Measurements from ENCODE around the gene CDC42EP1. TPM values are rescaled to one million over a fixed set of nuclear protein-coding genes. Genes with fewer than 3 reads are reported as not detected.
"Not testable (repeated sequence)": the region's sequence is repeated elsewhere in the genome, so short reads cannot be mapped to it uniquely, and the experiment has no call there.

The CDC42EP1 gene
- total and polyA plus RNA-seq, 2 donors, result 6.6 to 34.5 TPM

DNA sequence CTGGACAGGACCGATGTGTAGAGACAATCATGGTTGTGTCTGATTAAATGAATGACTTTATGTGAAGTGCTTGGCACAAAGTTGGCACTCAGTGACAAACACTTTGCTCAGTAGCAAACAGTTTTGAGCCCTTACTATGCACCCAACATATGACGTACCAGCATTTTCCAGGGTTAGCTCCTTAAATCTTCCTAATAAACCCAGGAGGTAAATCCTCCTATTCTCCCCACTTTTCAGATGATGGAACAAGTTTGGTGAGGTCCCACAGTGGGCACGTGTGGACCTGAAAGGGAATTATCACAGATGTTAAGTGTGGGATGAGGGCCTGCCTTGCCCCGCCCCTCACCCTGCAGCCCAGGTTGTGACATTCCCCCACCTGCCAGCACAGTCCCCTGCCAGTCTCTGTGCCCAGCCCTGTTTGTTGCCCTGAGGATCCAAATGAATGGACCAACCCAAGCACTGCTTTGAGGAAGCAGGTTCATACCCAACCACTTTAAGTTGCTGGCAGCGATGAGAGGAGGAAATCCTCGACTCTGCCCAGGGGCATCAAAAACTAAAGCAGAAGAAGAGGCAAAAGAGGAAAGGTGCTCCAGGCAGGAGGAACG is 34.4 kb upstream of the CDC42EP1 start:
- Histone ChIP-seq H3K36me3 (ENCODE audit: insufficient read depth) (no peaks in the 10 kb centered on the region), H3K4me1 (ENCODE audit: insufficient read depth) (no peaks in the 10 kb centered on the region), H3K4me3 (ENCODE audit: low read depth, low read length) (no peak overlapping the region), H3K27ac (ENCODE audit: low read depth) (no peak overlapping the region)
- DNase-seq (ENCODE audit: extremely low spot score), result no peak
- 78% methylated on average over 7 of the region's 7 CpGs for WGBS

DNA sequence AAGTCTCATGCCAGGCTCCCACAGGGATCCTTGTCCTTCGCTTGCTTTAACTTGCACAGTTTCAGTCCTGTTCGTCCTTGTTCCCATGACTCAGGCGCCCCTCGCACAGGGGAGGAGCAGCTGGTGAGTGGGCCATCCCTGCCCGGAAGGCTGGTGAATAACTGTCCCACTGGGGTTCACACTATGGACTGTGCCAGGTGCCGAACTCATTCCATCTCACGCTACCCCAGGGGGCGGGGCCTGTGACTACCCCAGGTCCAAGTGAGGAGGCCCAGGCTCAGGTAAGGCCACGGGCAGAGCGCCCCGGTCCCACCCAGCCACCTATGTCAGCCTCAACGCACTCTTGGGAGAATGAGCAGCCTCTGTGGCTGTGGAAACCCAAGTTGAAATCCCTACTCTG is 33.9 kb upstream of the CDC42EP1 start:
- no peak overlapping the region for H3K4me3 ChIP-seq (ENCODE audit: low read depth, low read length)
- no peak for DNase-seq (ENCODE audit: extremely low spot score)

DNA sequence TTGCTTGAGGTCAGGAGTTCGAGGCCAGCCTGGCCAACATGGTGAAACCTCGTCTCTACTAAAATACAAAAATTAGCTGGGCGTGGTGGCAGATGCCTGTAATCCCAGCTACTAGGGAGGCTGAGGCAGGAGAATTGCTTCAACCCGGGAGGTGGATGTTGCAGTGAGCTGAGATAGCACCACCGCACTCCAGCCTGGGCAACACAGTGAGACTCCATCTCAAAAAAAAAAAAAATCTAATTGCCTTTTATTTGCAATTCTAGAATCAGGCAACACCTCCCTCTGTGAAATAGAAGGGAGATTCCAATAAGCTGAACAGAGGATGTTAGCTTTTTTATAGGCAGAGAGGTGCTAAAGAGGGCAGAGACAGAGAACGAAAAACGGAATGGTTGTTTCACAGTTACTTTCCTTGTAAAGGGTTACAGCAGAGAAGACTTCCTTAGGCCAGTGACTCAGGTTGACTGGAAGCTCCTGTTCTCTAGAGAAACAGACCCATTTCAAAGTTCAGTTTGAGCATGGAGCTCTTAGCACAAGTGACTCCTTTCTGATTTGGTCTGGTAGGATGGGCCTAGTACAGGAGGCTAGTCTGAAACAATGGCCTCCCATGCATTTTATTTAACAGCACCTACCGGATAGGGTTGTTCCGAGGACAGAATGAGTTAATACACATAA is 33.1 kb upstream of the CDC42EP1 start:
- not testable (repeated sequence) for H3K4me3 ChIP-seq (ENCODE audit: low read depth, low read length); H3K27ac ChIP-seq (ENCODE audit: low read depth); H3K36me3 ChIP-seq (ENCODE audit: insufficient read depth); H3K4me1 ChIP-seq (ENCODE audit: insufficient read depth); DNase-seq (ENCODE audit: extremely low spot score)
- WGBS, result 94% methylated on average over 9 of the region's 9 CpGs

More for the DNA sequence above, 33.9 kb upstream of the CDC42EP1 start:
- no peaks in the 10 kb centered on the region for H3K36me3 ChIP-seq (ENCODE audit: insufficient read depth)
- no peak overlapping the region for H3K27ac ChIP-seq (ENCODE audit: low read depth)
- 80% methylated on average over 12 of the region's 12 CpGs for WGBS
- H3K4me1 ChIP-seq (ENCODE audit: insufficient read depth), result no peaks in the 10 kb centered on the region

DNA sequence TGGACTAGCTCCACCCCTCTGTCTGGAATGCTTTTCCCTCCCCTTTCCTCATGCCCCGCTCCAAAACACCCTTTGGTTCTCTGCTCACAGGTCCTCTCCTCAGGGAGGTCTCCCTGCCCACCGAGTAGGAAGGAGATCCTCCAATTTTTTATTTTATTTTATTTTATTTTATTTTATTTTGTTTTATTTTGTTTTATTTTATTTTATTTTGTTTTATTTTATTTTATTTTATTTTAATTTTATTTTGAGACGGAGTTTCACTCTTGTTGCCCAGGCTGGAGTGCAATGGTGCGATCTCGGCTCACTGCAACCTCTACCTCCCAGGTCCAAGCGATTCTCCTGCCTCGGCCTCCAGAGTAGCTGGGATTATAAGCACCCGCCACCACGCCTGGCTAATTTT is 32.3 kb upstream of the CDC42EP1 start:
- not testable (repeated sequence) for H3K27ac ChIP-seq (ENCODE audit: low read depth); H3K36me3 ChIP-seq (ENCODE audit: insufficient read depth); DNase-seq (ENCODE audit: extremely low spot score); H3K4me1 ChIP-seq (ENCODE audit: insufficient read depth); H3K4me3 ChIP-seq (ENCODE audit: low read depth, low read length)
- 91% methylated on average over 9 of the region's 9 CpGs for WGBS

DNA sequence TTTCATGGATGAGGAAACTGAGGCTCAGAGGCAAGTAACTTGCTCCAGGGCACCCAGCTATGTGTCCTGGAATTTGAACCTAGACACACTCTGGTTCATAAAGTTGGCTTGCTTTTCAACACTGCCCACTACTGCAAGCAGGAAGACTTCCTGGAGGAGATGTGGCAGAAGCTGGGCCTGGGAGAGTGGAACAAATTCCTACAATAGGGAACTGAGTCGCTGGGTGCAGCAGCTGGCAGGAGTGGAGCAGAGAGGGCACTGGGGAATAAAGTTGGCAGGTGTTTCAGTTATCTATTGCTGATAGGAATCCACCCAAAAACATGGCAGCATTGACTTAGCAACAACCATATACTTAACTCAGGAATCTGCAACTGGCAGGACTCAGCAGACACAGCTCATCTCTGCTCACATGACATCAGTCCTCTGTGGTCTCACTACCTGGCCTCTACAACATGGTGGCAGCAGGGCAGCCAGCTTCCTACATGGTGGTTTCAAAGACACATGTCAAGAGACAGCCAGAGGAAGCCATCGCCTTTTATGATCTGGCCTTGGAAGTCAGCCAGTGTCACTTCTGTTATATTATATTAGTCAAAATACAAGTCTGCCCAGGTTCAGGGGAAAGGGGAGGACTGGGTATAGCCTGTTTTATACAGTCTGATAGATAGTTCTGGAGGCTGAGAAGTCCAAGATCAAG is 30.5 kb upstream of the CDC42EP1 start:
- Histone ChIP-seq H3K4me1 (ENCODE audit: insufficient read depth) (no peaks in the 10 kb centered on the region), H3K36me3 (ENCODE audit: insufficient read depth) (no peaks in the 10 kb centered on the region), H3K4me3 (ENCODE audit: low read depth, low read length) (no peak overlapping the region), H3K27ac (ENCODE audit: low read depth) (no peak overlapping the region)
- WGBS, result 76% methylated on average over 2 of the region's 2 CpGs
- no peak for DNase-seq (ENCODE audit: extremely low spot score)

DNA sequence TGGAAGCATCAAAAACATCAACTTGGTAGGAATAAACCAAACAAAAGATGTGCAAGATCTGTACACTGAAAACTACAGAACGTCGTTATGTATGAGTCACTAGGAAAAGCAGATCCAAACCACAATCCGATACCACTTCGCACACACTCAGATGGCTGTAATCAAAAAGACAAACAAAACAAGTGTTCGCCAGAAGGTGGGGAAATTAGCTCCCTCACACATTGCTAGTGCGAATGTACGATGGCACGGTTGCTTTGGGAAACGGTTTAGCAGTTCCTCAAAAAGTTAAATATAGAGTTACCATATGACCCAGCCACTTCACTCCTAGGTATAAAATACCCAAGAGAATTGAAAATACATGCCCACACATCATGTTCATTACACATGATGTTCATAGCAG is 26.3 kb upstream of the CDC42EP1 start:
- no peak overlapping the region for H3K27ac ChIP-seq (ENCODE audit: low read depth)
- H3K4me3 ChIP-seq (ENCODE audit: low read depth, low read length), result no peak overlapping the region
- DNase-seq (ENCODE audit: extremely low spot score), result no peak
- no peaks in the 10 kb centered on the region for H3K4me1 ChIP-seq (ENCODE audit: insufficient read depth)
- no peaks in the 10 kb centered on the region for H3K36me3 ChIP-seq (ENCODE audit: insufficient read depth)
- WGBS, result 45% methylated on average over 9 of the region's 9 CpGs

DNA sequence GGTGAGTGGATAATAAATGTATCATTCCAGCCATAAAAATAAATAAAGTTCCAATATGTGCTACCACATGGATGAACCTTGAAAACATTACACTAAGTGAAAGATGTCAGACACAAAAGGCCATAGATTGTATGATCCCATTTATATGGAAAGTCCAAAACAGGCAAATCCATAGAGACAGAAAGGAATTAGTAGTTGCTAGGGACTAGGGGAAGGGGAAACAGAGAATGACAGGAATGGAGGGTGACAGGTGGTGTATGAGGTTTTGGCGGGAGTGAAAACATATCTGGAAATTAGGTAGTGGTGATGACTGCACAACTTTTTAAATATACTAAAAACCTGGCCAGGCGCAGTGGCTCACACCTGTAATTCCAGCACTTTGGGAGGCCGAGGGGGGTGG is 25.8 kb upstream of the CDC42EP1 start:
- DNase-seq (ENCODE audit: extremely low spot score), result no peak
- no peak overlapping the region for H3K4me3 ChIP-seq (ENCODE audit: low read depth, low read length)
- no peaks in the 10 kb centered on the region for H3K4me1 ChIP-seq (ENCODE audit: insufficient read depth)
- no peaks in the 10 kb centered on the region for H3K36me3 ChIP-seq (ENCODE audit: insufficient read depth)
- no peak overlapping the region for H3K27ac ChIP-seq (ENCODE audit: low read depth)
- WGBS, result 89% methylated on average over 3 of the region's 3 CpGs

DNA sequence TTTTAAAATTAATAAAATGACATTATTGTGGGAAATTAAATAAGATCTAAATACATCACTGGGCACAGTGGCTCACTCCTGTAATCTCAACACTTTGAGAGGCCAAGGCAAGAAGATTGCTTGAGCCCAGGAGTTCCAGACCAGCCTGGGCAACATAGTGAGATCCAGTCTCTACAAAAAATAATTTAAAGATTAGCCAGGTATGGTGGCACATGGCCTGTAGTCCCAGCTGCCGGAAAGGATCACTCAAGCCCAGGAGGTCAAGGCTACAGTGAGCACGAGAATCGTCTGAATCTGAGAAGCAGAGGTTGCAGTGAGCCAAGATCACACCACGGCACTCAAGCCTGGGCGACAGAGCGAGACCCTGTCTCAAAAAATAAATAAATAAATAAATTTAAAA is 25.1 kb upstream of the CDC42EP1 start:
- DNase-seq (ENCODE audit: extremely low spot score), result no peak
- no peak overlapping the region for H3K4me3 ChIP-seq (ENCODE audit: low read depth, low read length)
- no peaks in the 10 kb centered on the region for H3K4me1 ChIP-seq (ENCODE audit: insufficient read depth)
- H3K27ac ChIP-seq (ENCODE audit: low read depth), result no peak overlapping the region
- no peaks in the 10 kb centered on the region for H3K36me3 ChIP-seq (ENCODE audit: insufficient read depth)
- WGBS, result 91% methylated on average over 6 of the region's 6 CpGs

DNA sequence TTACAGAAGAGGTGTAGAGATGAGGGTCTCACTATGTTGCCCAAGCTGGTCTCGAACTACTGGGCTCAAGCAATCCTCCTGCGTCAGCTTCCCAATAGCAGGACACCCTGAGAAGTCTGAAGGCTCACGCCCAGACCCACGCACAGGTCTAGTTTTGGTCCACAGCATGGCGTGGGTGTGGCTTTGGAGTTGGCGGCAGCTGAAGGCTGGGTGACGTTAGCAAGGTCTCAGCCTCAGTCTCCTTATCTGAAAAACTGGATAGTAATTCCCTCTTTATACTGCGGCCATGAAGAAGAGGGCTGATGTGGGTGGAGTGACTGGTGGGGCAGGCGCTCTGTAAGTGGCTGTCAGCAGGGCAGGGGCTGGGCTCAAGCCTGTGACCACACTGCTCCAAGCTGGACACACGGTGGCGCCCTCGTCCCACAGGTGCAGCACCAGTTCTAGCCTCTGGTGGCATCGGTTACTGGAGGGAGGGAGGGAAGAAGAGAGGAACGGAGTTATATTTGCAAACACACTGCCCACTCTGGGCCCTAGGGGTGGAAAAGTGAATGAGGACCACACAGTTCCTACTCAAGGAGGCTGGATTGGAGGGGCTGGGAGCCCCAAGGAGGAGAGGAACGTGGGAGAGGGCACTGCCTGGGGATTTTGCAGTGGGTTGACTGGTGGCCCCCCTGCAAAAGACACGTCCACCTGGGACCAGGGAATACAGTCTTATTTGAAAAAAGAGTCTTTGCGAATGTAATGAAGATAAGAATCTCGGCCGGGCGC is 21.5 kb upstream of the CDC42EP1 start:
- Histone ChIP-seq H3K27ac (ENCODE audit: low read depth) (no peak overlapping the region), H3K36me3 (ENCODE audit: insufficient read depth) (no peaks in the 10 kb centered on the region), H3K4me1 (ENCODE audit: insufficient read depth) (no peaks in the 10 kb centered on the region), H3K4me3 (ENCODE audit: low read depth, low read length) (no peak overlapping the region)
- WGBS, result 17% methylated on average over 20 of the region's 20 CpGs
- peak; percentile 81 for DNase-seq (ENCODE audit: extremely low spot score)

DNA sequence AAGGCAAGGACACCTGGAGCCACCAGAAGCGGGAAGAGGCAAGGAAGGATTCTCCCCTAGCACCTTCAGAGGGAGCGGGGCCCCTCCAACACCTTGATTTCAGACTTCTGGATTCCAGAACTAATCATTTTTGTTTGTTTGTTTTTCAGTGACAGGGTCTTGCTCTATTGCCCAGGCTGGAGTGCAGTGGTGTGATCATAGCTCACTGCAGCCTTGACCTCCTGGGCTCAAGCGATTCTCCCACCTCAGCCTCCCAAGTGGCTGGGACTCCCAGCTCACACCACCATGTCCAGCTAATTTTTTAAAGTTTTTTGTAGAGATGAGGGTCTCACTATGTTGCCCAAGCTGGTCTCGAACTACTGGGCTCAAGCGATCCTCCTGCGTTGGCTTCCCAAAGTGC is 20.5 kb upstream of the CDC42EP1 start:
- not testable (repeated sequence) for H3K4me3 ChIP-seq (ENCODE audit: low read depth, low read length); H3K36me3 ChIP-seq (ENCODE audit: insufficient read depth); H3K4me1 ChIP-seq (ENCODE audit: insufficient read depth); DNase-seq (ENCODE audit: extremely low spot score); H3K27ac ChIP-seq (ENCODE audit: low read depth)
- 96% methylated on average over 6 of the region's 6 CpGs for WGBS

DNA sequence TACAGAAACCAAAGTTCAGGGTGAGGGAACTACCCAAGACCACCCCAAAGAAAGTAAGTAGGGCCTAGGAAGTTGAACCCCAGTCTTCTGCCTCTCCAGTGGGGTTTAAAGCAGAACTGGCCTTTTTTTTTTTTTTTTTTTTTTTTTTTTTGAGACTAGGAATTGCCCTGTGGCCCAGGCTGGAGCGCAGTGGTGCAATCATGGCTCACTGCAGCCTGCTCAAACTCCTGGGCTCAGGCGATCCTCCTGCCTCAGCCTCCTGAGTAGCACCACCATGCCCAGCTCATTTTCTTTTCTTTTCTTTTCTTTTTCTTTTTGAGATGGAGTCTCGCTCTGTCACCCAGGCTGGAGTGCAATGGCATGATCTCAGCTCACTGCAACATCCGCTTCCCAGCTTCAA is 17.9 kb upstream of the CDC42EP1 start:
- WGBS, result 93% methylated on average over 4 of the region's 4 CpGs
- not testable (repeated sequence) for H3K4me3 ChIP-seq (ENCODE audit: low read depth, low read length); H3K27ac ChIP-seq (ENCODE audit: low read depth); H3K36me3 ChIP-seq (ENCODE audit: insufficient read depth); H3K4me1 ChIP-seq (ENCODE audit: insufficient read depth); DNase-seq (ENCODE audit: extremely low spot score)

DNA sequence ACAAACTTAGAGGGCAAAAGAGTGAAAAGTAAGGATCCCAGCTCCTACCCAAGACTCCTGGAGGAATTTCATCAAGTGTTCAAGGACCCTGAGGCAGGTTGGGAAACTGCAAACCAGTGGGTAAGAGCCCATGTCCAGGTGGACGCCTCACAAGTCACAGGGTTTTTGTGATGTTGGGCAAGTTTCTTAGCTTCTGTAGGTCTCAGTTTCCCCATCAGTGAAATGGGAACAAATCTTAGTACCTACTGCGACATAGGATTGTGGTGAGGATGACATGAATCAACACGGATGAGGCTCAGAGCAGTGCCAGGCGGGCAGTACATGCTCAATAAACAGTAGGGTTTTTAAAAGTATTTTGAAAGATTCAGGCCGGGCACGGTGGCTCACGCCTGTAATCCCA is 17.3 kb upstream of the CDC42EP1 start:
- no peak overlapping the region for H3K27ac ChIP-seq (ENCODE audit: low read depth)
- H3K36me3 ChIP-seq (ENCODE audit: insufficient read depth), result no peaks in the 10 kb centered on the region
- WGBS, result 88% methylated on average over 7 of the region's 7 CpGs
- H3K4me1 ChIP-seq (ENCODE audit: insufficient read depth), result no peaks in the 10 kb centered on the region
- no peak for DNase-seq (ENCODE audit: extremely low spot score)
- H3K4me3 ChIP-seq (ENCODE audit: low read depth, low read length), result no peak overlapping the region

DNA sequence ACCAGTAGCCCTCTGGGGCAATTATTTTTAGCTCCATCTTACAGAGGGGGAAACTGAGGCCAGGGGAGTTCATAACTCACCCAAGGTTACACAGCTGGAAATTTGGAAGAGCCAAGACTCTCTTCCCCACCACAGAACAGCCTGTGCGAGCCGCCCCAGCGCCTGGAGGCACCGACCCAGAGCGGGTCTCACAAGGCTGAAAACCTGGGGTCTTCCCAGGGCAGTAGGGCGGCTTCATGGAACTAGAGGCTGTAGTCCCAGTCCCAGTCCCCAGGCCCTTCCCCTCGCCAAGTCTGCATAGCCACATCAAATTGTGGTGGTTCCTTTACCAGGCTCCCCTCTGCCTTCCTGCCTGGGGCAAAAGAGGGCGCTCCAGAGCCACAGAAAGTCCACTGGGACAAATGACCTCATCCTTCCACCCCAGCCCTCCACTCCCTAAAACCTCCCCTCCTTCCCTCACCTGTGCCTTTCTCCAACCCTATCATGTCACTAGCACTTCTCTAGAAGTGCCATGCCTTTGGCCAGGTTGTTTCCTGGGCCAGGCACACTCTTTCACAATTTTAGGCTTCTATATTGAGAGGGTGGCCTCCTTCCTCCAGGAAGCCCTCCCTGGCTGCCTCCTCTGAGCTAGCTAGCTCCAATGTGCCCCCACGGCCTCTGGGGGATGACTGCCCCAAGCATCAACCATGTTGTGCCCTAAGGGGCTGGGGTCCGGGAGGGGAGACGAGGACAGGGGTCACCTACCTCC is 15.2 kb upstream of the CDC42EP1 start:
- H3K4me3 ChIP-seq (ENCODE audit: low read depth, low read length), result no peak overlapping the region
- H3K4me1 ChIP-seq (ENCODE audit: insufficient read depth), result no peaks in the 10 kb centered on the region
- 57% methylated on average over 11 of the region's 11 CpGs for WGBS
- H3K27ac ChIP-seq (ENCODE audit: low read depth), result peak overlapping the region; percentile 51
- H3K36me3 ChIP-seq (ENCODE audit: insufficient read depth), result no peaks in the 10 kb centered on the region
- no peak for DNase-seq (ENCODE audit: extremely low spot score)

Data from urinary bladder (tissue), 4 donors.